T-helper 17 cell (primary cell): Measurements from ENCODE around the gene DUS2. TPM values are rescaled to one million over a fixed set of nuclear protein-coding genes. Genes with fewer than 3 reads are reported as not detected.
"Not testable (repeated sequence)": the region's sequence is repeated elsewhere in the genome, so short reads cannot be mapped to it uniquely, and the experiment has no call there.

Experiments used
- ATAC-seq: fragments of 150-1000 bp; cut with Tn5 transposase; 2 replicates; pipeline ENCODE4 v1.10.0; 2021; ENCODE audit warnings: mild to moderate bottlenecking, moderate library complexity
- DNase-seq, 3 donors: peaks; one replicate each; pipeline versions ENCODE4 v3.0.0 to v3.0.0-alpha.2; 2020 to 2021
- H3K9me3 ChIP-seq: one replicate; pipeline ENCODE4 v1.7.0; 2013; ENCODE audit warnings: low read length, mild to moderate bottlenecking; ENCODE audit not compliant: control insufficient read depth, poor library complexity, severe bottlenecking
- H3K27ac Mint-ChIP-seq: one replicate; pipeline ENCODE4 v1.8.0; 2022; ENCODE audit warnings: mild to moderate bottlenecking, moderate library complexity, mixed read lengths
- H3K27me3 Mint-ChIP-seq: one replicate; pipeline ENCODE4 v1.8.0; 2022; ENCODE audit warnings: mixed read lengths
- H3K36me3 Mint-ChIP-seq: one replicate; pipeline ENCODE4 v1.8.0; 2022; ENCODE audit warnings: low read depth, mixed read lengths
- H3K4me1 Mint-ChIP-seq: one replicate; pipeline ENCODE4 v1.8.0; 2022; ENCODE audit warnings: mild to moderate bottlenecking, mixed read lengths
- H3K4me3 Mint-ChIP-seq: one replicate; pipeline ENCODE4 v1.8.0; 2022; ENCODE audit warnings: mild to moderate bottlenecking, moderate library complexity, mixed read lengths
- total RNA-seq, 4 donors: library from RNA in 2 of 4; stranded (reverse) in 2 of 4; gene quantifications; one replicate each; pipeline ENCODE4 v1.2.3 and lab custom pipeline; 2022 to 2026

The DUS2 gene
- total RNA-seq, 2 donors from 2014 or later, result 12.0 to 12.3 TPM

DNA sequence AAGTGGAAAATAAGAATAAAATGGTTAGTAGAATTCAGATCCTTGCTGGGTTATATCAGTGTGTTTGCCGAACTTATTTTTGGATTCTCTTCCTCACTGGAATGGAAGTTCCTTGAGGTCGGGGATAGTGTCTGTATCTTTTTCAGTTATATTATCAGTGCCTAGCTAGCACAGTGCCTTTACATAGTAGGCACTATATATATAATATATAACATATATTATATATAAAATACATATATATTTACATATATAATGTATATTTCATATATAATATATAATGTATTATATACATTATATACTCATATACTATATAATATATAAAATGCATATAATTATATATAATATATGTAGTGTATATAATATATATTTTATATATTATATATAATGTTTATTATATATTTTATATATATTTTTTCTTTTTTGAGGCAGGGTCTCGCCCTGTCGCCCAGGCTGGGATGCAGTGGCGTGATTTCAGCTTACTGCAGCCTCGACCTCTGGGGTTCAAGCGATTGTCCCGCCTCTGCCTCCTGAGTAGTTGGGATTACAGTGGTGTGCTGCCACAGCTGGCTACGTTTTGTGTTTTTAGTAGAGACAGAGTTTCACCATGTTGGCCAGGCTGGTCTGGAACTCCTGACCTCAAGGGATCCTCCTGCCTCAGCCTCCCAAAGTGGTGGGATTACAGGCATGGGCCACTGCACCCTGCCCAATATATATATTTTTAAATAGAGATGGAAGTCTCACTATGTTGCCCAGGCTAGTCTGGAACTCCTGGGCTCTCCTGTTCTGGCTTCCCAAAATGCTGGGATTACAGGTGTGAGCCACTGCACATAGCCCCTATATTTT lies 65.3 kb downstream of the DUS2 start:
- Mint-ChIP-seq H3K27me3 (no peaks in the 10 kb centered on the region), H3K4me3 (peak overlapping the region; percentile 89), H3K27ac (peak overlapping the region; percentile 96), H3K36me3 (peaks cover 2% of the 10 kb centered on the region), H3K4me1 (peaks cover 53% of the 10 kb centered on the region)
- ATAC-seq (no peak), DNase-seq (no peak)
- no peaks in the 10 kb centered on the region for H3K9me3 ChIP-seq

DNA sequence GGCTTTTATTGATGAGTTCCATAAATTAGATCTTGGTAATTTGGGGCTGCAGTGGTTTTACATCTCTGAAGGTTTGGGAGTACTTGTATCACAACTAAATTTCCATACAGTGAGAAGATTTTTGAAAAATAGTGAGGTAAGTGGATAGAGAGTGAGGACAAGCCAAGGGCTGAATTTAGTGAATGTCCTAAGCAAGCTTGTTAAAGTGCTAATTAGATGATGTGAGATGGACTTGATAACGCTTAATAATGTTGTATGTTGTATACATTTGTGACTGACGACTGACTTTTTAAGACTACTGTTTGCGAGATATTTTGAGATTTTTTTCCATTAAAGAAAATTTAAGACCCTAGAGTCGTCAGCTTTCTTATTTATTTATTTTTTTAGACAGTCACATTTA lies 66.0 kb downstream of the DUS2 start:
- peak overlapping the region; percentile 92 for H3K27ac Mint-ChIP-seq
- H3K36me3 Mint-ChIP-seq, result peaks cover 2% of the 10 kb centered on the region
- peak overlapping the region; percentile 89 for H3K4me3 Mint-ChIP-seq
- no peaks in the 10 kb centered on the region for H3K27me3 Mint-ChIP-seq
- ATAC-seq (no peak), DNase-seq (no peak)
- H3K4me1 Mint-ChIP-seq, result peaks cover 50% of the 10 kb centered on the region
- H3K9me3 ChIP-seq, result no peaks in the 10 kb centered on the region

DNA sequence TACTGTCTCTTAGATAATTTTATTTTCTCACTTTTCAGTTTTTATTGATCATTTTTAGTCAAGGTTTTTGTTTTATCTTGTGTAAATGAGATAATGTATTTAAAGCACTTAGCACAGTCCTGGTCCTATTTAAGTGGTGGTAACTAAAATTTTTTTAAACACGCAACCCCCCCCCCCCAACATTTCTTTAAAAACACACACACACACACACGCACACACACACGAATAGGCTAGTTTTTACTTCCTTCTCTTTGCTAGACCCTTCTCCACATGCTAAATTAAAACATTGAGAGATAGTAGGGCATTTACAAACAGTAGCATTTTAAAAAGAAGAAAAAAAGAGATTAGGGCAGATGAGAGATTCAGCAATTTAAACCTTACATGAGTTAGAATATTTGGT lies 67.0 kb downstream of the DUS2 start:
- Mint-ChIP-seq H3K4me1 (peaks cover 54% of the 10 kb centered on the region), H3K36me3 (peaks cover 2% of the 10 kb centered on the region), H3K27me3 (no peaks in the 10 kb centered on the region), H3K4me3 (peak overlapping the region; percentile 80), H3K27ac (peak overlapping the region; percentile 92)
- DNase-seq (no peak), ATAC-seq (no peak)
- H3K9me3 ChIP-seq, result no peaks in the 10 kb centered on the region

DNA sequence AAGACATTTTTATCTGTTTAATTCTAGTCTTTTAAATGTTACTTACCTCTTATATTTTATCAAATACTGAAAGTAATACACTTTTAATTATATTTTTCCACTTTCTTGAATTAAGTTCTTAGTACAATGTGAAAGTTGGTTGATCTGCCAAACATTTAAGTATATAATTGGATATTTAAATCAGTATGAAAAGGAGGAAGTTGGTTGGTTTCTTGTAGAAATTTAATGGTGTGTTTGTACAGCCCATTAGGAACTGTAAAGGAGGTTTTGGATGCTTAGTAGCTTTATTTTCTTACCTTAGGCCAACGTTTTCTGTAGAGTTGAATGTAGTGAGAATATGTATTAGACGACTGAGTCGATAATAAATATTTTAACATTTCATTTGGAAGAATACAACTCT lies 67.4 kb downstream of the DUS2 start:
- Mint-ChIP-seq H3K36me3 (peaks cover 2% of the 10 kb centered on the region), H3K27me3 (no peaks in the 10 kb centered on the region), H3K27ac (peak overlapping the region; percentile 92), H3K4me1 (peaks cover 57% of the 10 kb centered on the region), H3K4me3 (peak overlapping the region; percentile 80)
- H3K9me3 ChIP-seq, result no peaks in the 10 kb centered on the region
- ATAC-seq (no peak), DNase-seq (no peak)

DNA sequence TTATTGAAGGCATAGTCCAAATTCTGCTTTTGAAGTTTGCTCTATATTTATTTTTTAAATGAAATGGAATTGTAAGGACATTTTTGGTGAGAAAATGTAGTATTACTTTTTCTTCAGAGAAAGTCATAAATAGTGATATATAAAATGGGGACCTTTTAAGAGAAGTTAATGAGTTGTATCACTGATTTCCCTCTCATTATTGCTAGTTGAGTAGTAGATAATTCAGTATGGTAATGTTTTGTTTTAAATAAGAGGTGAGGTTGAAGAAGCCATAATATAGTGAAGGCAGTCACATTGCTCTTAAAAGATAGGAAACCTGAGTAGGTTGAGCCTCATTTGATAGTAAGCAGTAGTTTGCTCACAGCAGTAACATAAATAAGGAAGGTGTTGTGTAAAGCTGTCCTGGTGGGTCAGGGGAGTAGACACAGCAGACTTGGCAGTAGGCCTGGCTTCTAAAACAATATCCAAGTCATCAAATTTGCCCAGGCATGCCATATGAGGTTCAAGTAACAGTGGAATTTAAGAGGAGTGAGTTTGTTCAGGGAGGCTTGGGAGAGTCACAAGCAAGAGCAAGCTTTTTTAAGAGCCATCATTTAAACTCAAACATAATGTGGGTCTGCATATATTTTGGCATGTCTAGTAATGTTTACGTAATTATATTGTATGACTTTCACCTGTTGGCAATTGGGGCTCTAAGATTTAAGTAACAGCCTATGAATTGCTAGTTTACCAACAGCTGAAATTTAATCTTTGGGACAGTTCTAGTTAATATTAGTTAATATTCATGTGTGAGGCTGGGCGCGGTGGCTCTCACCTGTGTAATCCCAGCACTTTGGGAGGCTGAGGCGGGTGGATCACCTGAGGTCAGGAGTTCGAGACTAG lies 68.5 kb downstream of the DUS2 start:
- peak overlapping the region; percentile 73 for H3K4me3 Mint-ChIP-seq
- ATAC-seq, result no peak
- no peak for DNase-seq
- H3K27ac Mint-ChIP-seq, result peak overlapping the region; percentile 92
- peaks cover 63% of the 10 kb centered on the region for H3K4me1 Mint-ChIP-seq
- peaks cover 2% of the 10 kb centered on the region for H3K36me3 Mint-ChIP-seq
- no peaks in the 10 kb centered on the region for H3K9me3 ChIP-seq
- no peaks in the 10 kb centered on the region for H3K27me3 Mint-ChIP-seq

DNA sequence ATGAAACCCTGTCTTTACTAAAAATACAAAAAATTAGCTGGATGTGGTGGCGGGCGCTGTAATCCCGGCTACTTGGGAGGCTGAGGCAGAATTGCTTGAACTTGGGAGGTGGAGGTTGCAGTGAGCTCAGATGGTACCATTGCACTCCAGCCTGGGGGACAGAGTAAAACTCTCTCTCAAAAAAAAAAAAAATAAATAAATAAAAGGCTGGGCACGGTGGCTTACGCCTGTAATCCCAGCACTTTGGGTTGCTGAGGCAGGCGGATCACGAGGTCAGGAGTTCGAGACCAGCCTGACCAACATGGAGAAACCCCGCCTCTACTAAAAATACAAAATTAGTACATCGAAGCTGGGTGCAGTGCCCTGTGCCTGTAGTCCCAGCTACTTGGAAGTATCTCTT lies 69.2 kb downstream of the DUS2 start:
- not testable (repeated sequence) for H3K36me3 Mint-ChIP-seq, H3K4me3 Mint-ChIP-seq, ATAC-seq, H3K9me3 ChIP-seq, DNase-seq, H3K27me3 Mint-ChIP-seq
- Mint-ChIP-seq H3K27ac (peak overlapping the region; percentile 92), H3K4me1 (peaks cover 64% of the 10 kb centered on the region)

GRCh38 chr16:68093816-68094613 lies 70.9 kb downstream of the DUS2 start:
- peak overlapping the region; percentile 85 for H3K27ac Mint-ChIP-seq
- peaks cover 59% of the 10 kb centered on the region for H3K4me1 Mint-ChIP-seq
- ATAC-seq, result peak; percentile 87
- H3K9me3 ChIP-seq, result no peaks in the 10 kb centered on the region
- no peaks in the 10 kb centered on the region for H3K36me3 Mint-ChIP-seq
- DNase-seq, result no peak
- no peaks in the 10 kb centered on the region for H3K27me3 Mint-ChIP-seq
- H3K4me3 Mint-ChIP-seq, result no peak overlapping the region

- Mint-ChIP-seq H3K36me3 (no peaks in the 10 kb centered on the region), H3K4me3 (peak overlapping the region; percentile 41), H3K27me3 (no peaks in the 10 kb centered on the region), H3K4me1 (peaks cover 57% of the 10 kb centered on the region), H3K27ac (peak overlapping the region; percentile 85)
- DNase-seq (no peak), ATAC-seq (no peak)
- no peaks in the 10 kb centered on the region for H3K9me3 ChIP-seq
Measured at GRCh38 chr16:68094614-68094934, 71.5 kb downstream of the DUS2 start.

DNA sequence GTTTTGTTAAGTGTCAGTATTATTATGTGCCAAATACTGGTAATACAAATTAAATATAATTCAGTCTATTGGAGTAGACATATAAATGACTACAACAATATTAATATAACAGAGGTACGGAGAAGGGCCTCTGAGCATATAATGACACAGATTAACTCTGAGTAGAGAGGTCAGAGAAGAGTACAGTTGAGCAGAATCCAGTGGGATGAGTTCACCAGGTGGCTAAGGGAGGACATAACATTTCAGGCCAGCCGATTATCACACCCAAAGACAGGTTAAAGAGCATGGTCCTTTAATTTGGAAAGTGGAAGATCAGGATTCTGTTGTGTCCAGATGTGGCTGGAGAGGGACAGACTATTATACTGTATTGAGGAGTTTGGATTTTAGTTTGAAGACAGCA lies 73.4 kb downstream of the DUS2 start:
- H3K27me3 Mint-ChIP-seq, result no peaks in the 10 kb centered on the region
- H3K36me3 Mint-ChIP-seq, result no peaks in the 10 kb centered on the region
- H3K4me1 Mint-ChIP-seq, result peaks cover 52% of the 10 kb centered on the region
- ATAC-seq (no peak), DNase-seq (no peak)
- peak overlapping the region; percentile 79 for H3K27ac Mint-ChIP-seq
- H3K9me3 ChIP-seq, result no peaks in the 10 kb centered on the region
- peak overlapping the region; percentile 68 for H3K4me3 Mint-ChIP-seq

DNA sequence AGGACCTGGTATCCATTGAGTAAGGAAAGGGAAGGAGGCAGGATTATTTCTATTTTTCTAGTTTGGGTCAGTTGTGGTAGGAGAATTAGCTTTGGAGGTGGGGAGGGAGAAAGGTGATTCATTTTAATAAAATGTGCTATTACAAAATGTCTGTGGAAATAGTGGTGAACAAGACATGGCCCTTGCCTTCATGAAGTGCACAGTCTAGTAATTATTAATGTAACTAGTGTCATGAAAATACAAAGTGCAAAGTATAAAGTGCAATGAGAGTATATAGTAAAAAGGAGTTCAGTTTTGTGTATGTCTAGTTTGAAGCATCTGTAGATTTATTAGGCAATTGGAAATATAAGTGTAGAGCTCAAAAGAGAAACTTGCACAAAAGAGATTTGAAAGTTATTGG lies 74.0 kb downstream of the DUS2 start:
- ATAC-seq (no peak), DNase-seq (no peak)
- no peaks in the 10 kb centered on the region for H3K36me3 Mint-ChIP-seq
- H3K4me3 Mint-ChIP-seq, result peak overlapping the region; percentile 68
- H3K27ac Mint-ChIP-seq, result peak overlapping the region; percentile 79
- H3K27me3 Mint-ChIP-seq, result no peaks in the 10 kb centered on the region
- peaks cover 51% of the 10 kb centered on the region for H3K4me1 Mint-ChIP-seq
- no peaks in the 10 kb centered on the region for H3K9me3 ChIP-seq

- no peaks in the 10 kb centered on the region for H3K27me3 Mint-ChIP-seq
- DNase-seq, result no peak
- ATAC-seq, result no peak
- no peak overlapping the region for H3K4me3 Mint-ChIP-seq
- no peak overlapping the region for H3K27ac Mint-ChIP-seq
- peaks cover 56% of the 10 kb centered on the region for H3K4me1 Mint-ChIP-seq
- H3K36me3 Mint-ChIP-seq, result peaks cover 4% of the 10 kb centered on the region
- no peaks in the 10 kb centered on the region for H3K9me3 ChIP-seq
Measured at GRCh38 chr16:68097895-68098294, 74.8 kb downstream of the DUS2 start.

- peak overlapping the region; percentile 21 for H3K4me3 Mint-ChIP-seq
- DNase-seq (no peak), ATAC-seq (no peak)
- H3K36me3 Mint-ChIP-seq, result peaks cover 4% of the 10 kb centered on the region
- no peaks in the 10 kb centered on the region for H3K9me3 ChIP-seq
- no peaks in the 10 kb centered on the region for H3K27me3 Mint-ChIP-seq
- peak overlapping the region; percentile 60 for H3K27ac Mint-ChIP-seq
- peaks cover 50% of the 10 kb centered on the region for H3K4me1 Mint-ChIP-seq
Measured at GRCh38 chr16:68100488-68100887, 77.4 kb downstream of the DUS2 start.

- ATAC-seq, result no peak
- no peaks in the 10 kb centered on the region for H3K27me3 Mint-ChIP-seq
- peak overlapping the region; percentile 8 for H3K27ac Mint-ChIP-seq
- DNase-seq, result no peak
- H3K4me1 Mint-ChIP-seq, result peaks cover 47% of the 10 kb centered on the region
- no peak overlapping the region for H3K4me3 Mint-ChIP-seq
- peaks cover 6% of the 10 kb centered on the region for H3K36me3 Mint-ChIP-seq
- no peaks in the 10 kb centered on the region for H3K9me3 ChIP-seq
Measured at GRCh38 chr16:68105611-68106010, 82.5 kb downstream of the DUS2 start.
